GM19328 (cell line): ENCODE results near the gene CYTH2.

Experiments used
- ATAC-seq: cut with Tn5 transposase; IDR thresholded peaks from one replicate; pipeline ENCODE4 v1.9.1; 2021; ENCODE audit warnings: mild to moderate bottlenecking, moderate library complexity; ENCODE audit not compliant: unreplicated experiment

CYTH2 gene

DNA sequence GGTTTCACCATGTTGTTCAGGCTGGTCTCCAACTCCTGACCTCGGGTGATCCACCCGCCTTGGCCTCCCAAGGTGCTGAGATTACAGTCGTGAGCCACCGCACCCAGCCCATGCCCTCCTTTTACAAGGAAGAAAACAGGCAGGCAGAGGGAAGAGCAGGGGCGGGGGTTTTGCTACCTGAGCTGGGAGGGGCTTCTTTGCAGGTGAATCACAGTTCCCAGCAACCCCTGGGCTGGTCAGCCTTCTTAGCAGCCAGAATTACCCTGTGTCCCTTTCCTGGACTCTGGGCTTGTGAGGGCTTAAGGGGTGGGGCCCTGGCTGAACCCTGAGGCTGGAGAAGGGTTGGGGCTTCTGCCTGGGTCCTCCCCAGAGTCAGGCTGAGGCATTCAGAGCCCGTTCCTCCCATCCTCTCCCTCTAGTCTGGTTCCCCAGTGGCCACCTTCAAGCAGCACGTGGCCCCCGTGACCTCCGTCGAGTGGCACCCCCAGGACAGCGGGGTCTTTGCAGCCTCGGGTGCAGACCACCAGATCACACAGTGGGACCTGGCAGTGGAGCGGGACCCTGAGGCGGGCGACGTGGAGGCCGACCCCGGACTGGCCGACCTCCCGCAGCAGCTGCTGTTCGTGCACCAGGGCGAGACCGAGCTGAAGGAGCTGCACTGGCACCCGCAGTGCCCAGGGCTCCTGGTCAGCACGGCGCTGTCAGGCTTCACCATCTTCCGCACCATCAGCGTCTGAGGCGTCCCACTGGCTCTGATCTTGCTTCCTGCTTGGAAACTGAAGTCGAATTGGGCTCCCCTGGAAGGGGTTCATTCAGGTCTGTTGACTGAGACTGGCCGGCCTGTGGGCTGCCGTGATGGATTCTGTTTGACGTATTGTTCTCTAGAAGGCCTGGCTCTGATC is 16.6 kb upstream of the CYTH2 start:
- ATAC-seq = no peak

DNA sequence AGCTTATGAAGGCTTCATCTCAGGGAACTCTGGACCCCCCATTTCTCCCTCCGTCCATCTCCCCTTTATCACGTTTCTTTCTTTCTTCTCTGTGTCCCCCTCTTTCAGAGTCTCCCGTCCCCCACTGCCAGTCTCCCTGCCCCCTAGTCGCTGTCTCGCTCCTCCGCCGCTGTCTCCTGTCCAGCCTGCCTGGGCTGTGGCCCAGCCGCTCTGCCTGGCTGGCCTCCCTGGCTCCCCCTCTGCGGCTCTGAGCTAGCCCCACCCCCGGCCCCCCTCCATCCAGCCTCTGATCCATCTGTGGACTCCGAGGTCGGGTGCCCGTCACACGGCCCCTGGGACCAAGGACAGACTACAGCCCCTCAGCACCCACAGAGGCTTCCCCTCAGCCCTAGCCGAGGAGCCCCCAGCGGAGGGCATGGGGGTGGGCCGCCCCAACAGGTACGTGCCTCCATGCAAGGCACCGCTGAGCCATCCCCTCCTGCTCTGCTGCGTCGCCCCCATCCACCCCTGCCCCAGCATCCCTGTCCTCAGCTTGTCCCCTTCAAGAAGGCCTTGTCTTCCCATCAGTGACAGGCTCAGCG is 14.9 kb upstream of the CYTH2 start:
- no peak for ATAC-seq

- no peak for ATAC-seq
These were observed 13.8 kb upstream of the CYTH2 start, which contains the start of gene KCNJ14 for GRCh38 chr19:48455171-48455907. Gene KCNJ14 (plus strand): TSS chr19:48455574. CDS start chr19:48461725, 6,151 bp downstream.

DNA sequence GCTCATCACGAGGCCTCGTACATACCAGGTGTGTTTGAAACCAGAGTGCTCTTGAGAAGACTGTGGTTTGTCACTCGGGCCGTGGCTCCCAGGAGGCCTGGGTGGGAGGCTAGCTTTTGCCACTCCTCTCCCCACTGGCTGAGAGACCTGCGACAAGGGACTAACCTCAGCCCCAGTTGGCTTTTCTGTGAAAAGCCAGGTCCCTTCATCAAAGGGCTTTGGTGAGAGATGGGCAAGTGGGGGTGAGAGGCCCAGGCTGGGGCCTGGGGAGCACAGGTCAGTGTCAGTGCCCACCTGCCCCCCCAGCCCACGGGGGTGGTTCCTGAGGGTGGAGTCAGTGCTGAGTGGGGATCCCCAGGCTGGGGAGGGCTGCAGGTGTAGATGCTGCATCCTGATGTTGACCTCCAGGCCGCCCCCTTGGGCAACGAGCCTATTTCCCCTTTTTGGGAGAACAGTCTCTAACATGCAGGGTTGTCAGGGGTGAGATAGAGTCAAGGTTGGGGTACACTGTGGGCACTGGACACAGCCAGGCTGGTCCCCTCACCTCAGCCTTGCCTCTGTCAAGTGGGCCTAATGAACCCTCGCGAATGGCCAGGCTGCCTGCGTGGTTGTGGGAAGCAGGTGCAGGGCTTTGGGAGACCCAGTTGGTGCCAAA is 13.1 kb upstream of the CYTH2 start:
- ATAC-seq = no peak

DNA sequence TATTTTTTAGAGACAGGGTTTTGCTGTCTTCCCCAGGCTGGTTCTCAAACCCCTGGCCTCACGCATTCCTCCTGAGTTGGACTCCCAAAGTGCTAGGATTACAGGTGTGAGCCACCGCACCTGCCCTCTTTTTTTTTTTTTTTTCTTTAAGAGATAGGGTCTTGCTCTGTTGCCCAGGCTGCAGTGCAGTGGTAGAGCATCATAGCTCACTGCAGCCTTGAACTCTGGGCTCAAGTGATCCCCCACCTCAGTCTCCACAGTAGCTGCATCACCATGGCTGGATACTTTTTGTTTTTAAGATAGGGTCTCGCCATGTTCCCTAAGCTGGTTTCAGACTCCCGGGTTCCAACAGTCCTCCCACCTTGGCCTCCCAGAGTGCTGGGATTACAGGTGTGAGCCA is 12.3 kb upstream of the CYTH2 start:
- no peak for ATAC-seq

DNA sequence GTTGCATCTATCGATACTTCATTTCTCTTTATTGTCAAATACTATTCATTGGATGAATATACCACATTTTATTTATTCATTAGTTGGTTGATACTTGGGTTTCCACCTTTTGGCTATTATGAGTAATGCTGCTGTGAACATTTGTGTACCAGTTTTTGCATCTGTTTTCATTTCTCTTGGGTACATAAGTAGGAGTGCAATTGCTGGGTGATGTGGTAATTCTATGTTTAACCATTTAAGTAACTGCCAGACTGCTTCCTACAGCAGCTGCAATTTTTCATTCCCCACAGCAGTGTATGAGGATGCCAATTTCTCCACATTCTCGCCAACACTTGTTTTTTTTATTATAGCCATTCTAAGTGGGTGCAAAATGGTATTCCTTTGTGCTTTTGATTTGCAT is 11.2 kb upstream of the CYTH2 start:
- no peak for ATAC-seq

GRCh38 chr19:48461651-48461981 is 7.6 kb upstream of the CYTH2 start:
- ATAC-seq = no peak

DNA sequence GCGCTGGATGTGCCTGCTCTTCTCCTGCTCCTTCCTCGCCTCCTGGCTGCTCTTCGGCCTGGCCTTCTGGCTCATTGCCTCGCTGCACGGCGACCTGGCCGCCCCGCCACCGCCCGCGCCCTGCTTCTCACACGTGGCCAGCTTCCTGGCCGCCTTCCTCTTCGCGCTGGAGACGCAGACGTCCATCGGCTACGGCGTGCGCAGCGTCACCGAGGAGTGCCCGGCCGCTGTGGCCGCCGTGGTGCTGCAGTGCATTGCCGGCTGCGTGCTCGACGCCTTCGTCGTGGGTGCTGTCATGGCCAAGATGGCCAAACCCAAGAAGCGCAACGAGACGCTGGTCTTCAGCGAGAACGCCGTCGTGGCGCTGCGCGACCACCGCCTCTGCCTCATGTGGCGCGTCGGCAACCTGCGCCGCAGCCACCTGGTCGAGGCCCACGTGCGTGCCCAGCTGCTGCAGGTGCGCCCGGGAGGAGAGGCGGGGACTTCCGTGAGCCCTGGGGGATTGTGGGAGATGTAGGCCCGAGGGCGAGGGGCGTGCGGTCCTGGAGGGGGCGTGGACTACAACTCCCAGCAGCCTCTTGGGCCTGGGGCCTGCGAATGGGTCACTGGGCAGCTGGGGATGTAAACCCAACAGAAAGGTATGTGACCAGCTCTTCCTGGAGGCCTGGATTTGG is 7.0 kb upstream of the CYTH2 start:
- ATAC-seq = no peak

DNA sequence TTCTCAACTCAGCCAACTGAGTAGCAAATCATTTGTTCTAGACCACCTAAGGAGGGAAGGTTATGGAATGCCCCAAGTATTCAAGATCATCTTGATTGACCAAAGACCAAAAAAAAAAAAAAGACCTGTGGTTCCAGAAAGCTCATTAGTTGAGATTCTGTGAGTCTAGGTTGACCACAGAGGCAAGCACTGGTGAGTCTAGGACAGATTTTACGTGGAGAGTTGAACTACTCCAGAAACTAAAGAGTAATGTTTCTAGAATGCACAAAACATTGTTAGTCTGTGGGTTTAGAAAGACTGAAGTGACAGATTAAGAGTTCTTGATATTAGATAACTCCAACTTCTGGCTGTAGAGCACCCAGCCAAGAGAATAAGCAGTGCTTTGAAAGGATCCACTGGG is 4.0 kb upstream of the CYTH2 start:
- ATAC-seq = no peak

DNA sequence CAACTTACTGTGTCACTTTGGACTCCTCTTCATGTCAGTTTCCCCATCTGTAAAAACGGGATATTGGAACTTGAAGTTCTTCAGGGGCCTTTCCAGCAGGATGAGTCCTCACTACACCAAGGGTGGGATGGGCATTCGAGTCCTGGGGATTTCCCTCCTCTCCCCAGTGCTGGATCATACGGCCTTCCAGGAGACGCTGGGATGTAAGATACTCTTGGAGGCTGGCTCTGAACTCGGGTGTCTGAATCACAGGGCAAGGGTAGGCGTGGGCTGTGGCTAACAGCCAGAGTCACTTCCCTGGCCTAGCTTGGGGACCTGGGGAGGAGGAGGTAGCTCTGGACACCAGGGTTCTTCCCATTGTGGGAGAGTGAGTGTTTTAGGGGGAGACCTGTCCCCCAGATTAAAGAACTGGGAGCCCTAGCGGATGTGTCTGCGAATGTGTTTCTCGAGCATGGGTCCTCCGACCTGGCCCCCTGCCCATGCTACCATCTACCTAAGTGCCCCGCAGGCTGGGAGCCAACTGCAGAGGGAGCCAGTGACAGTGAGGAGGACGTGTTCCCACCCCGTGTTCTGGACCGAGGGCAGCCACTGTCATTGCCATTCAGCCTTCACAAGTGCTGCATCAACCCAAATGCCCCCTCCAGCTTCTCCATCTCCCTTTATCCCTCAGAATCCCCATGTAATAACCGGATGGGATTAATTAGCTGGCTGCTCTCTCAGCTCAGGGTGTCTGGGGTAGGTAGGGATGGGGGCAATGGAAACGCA is 2.4 kb upstream of the CYTH2 start:
- ATAC-seq = no peak

DNA sequence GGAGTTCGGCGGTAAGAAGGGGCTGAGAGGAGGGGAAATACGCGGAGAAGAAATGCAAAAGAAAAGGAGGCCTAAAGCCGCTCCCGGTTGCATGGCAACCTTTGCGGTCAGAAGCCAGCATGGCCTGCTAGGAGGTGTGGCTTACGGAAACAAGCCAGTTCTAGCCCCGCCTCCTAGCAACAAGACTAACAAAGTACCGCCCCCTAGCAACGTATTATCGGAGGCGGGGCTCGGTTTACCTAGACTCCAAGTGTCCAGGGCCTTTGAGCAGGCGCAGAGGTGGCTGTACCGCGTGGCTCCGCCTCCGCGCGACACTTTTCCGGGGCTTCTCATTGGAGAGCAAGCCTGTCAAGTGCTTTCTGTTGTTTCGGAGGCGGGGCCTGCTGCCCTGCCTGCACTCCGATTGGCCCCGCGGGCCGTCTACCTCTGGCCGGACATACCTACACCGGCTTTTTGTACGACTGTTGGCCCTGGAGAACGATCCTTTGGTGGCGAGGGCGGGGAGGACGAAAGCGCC is 339 bp upstream of the CYTH2 start:
- ATAC-seq = peak; percentile 94

DNA sequence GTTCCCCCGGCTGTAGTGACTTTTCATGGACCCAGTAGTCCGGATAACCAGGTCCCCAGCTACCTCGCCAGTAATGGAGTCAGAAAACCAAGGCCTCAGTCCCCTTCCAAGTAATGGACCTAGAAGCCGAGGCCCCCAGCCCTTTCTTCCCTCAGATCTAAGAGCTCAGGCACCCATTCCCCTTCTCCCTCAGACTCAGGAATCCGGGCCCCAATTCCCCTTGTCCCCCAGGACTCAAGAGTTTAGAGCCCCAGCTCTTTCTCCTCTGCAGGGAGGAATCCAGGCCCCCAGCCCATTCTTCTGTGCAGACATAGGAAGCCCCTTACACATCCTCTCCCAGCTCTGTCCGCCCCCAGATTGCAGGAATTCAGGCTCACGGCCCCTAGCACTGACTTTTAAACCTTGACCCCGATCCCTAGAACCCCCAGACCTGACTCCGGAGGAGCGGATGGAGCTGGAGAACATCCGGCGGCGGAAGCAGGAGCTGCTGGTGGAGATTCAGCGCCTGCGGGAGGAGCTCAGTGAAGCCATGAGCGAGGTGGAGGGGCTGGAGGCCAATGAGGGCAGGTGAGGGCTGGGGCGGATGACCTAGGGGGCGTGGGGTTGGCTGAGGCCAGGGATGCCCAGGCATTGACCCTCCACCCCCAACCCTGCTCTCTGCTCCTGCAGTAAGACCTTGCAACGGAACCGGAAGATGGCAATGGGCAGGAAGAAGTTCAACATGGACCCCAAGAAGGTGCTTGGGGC is 938 bp downstream of the CYTH2 start:
- no peak for ATAC-seq

DNA sequence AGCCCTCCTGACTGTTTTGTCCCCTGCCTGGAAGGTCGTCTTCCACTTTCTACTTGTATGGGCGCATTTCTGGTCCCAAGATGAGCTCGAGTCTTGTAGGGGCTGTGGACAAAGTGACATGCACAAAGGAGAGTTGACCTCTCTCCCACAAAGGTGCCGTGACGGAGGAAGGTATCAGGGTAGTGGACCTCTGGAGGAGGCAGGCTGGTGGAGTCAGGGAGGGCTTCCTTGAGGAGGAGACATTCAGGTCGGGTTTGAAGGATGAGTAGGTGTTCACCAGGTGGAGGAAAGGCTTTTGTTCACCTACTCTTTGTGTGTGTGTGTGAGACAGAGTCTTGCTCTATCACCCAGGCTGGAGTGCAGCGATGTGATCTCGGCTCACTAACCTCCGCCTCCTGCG is 1.7 kb downstream of the CYTH2 start:
- ATAC-seq = no peak

- no peak for ATAC-seq
These were observed 2.7 kb downstream of the CYTH2 start for GRCh38 chr19:48471836-48472235.

- ATAC-seq = no peak
These were observed 4.2 kb downstream of the CYTH2 start for GRCh38 chr19:48473161-48473966.

GRCh38 chr19:48474084-48474592 is 5.0 kb downstream of the CYTH2 start:
- no peak for ATAC-seq

GRCh38 chr19:48475369-48476068 is 6.3 kb downstream of the CYTH2 start:
- no peak for ATAC-seq
